NCI-H510A (cell line): ENCODE measurements around the gene PI16.
"Not testable (repeated sequence)": the region's sequence is repeated elsewhere in the genome, so short reads cannot be mapped to it uniquely, and the experiment has no call there.

ENCODE experiments used
- DNase-seq: peaks from one replicate; lab custom pipeline; 2025; lab: John Stamatoyannopoulos, UW

Gene PI16

GRCh38 chr6:36975231-36976006 is 20.9 kb downstream of the PI16 start:
- no peak for DNase-seq

GRCh38 chr6:36976007-36976264 is 21.4 kb downstream of the PI16 start:
- no peak for DNase-seq

GRCh38 chr6:36976509-36976908 is 22.0 kb downstream of the PI16 start:
- DNase-seq: no peak

GRCh38 chr6:36976931-36977330 is 22.4 kb downstream of the PI16 start:
- no peak for DNase-seq

- DNase-seq: no peak
These were observed 23.0 kb downstream of the PI16 start for GRCh38 chr6:36977470-36977941.

- DNase-seq: no peak
These were observed 24.1 kb downstream of the PI16 start for GRCh38 chr6:36978421-36979346.

- DNase-seq: no peak
These were observed 24.8 kb downstream of the PI16 start for GRCh38 chr6:36979347-36979742.

- no peak for DNase-seq
These were observed 25.6 kb downstream of the PI16 start for GRCh38 chr6:36980129-36980528.

GRCh38 chr6:36980876-36981619 is 26.5 kb downstream of the PI16 start:
- DNase-seq: no peak

GRCh38 chr6:36983538-36983937 is 29.0 kb downstream of the PI16 start:
- DNase-seq: no peak

- peak; percentile 49 for DNase-seq
These were observed 30.3 kb downstream of the PI16 start for GRCh38 chr6:36984581-36985416.

GRCh38 chr6:36985417-36985807 is 30.9 kb downstream of the PI16 start:
- no peak for DNase-seq

- peak; percentile 86 for DNase-seq
These were observed 31.5 kb downstream of the PI16 start, which contains the start of gene MTCH1 for GRCh38 chr6:36985808-36986703. TSS of gene MTCH1 (minus strand) at chr6:36986196. CDS start at chr6:36986173, 23 bp downstream.

- DNase-seq: no peak
These were observed 32.1 kb downstream of the PI16 start for GRCh38 chr6:36986704-36987047.

GRCh38 chr6:36989264-36989663 is 34.7 kb downstream of the PI16 start:
- no peak for DNase-seq

GRCh38 chr6:36990401-36990800 is 35.9 kb downstream of the PI16 start:
- DNase-seq: not testable (repeated sequence)

GRCh38 chr6:36997811-36998722 is 43.5 kb downstream of the PI16 start:
- DNase-seq: no peak

GRCh38 chr6:36998723-36999038 is 44.1 kb downstream of the PI16 start:
- no peak for DNase-seq

- DNase-seq: peak; percentile 88
These were observed 44.7 kb downstream of the PI16 start for GRCh38 chr6:36999061-36999750.
